HepG2 (cell line): ENCODE data around the gene TPD52L2. TPM values are rescaled to one million over a fixed set of nuclear protein-coding genes. Genes with fewer than 3 reads are reported as not detected.

ENCODE experiments used
- CENPT ChIP-seq: sonication (generic); formaldehyde crosslinking; IDR thresholded peaks from 2 replicates; pipeline ENCODE4 v1.8.0; 2022; ENCODE audit warnings: low read depth, mild to moderate bottlenecking, moderate library complexity, missing genetic modification reagents
- EHMT2 ChIP-seq: fragments of 200-600 bp; sonication (generic); IDR thresholded peaks from 2 replicates; pipeline ENCODE4 v1.7.0; 2017; ENCODE audit warnings: antibody characterized with exemption, low read depth, low read length, borderline replicate concordance
- ESRRA ChIP-seq: sonication (generic); formaldehyde crosslinking; IDR thresholded peaks from 2 replicates; pipeline ENCODE4 v1.5.1; 2020; ENCODE audit warnings: mild to moderate bottlenecking, low read depth, missing genetic modification reagents
- GPN1 ChIP-seq: sonication (generic); formaldehyde crosslinking; IDR thresholded peaks from 2 replicates; pipeline ENCODE4 v1.5.1; 2020; ENCODE audit warnings: missing genetic modification reagents, borderline replicate concordance
- KAT7 ChIP-seq: IDR thresholded peaks from 2 replicates; pipeline ENCODE4 v1.6.1; 2018; ENCODE audit warnings: borderline replicate concordance, missing compliant biosample characterization
- KDM4B ChIP-seq: sonication (generic); formaldehyde crosslinking; IDR thresholded peaks from 2 replicates; pipeline ENCODE4 v1.4.0; 2020; ENCODE audit warnings: missing genetic modification reagents
- MED1 ChIP-seq: sonication (generic); formaldehyde crosslinking; IDR thresholded peaks from 2 replicates; pipeline ENCODE4 v1.4.0; 2020; ENCODE audit warnings: missing genetic modification reagents
- NFRKB ChIP-seq: fragments of 450-650 bp; IDR thresholded peaks from 2 replicates; pipeline ENCODE4 v1.6.1; 2017
- PAWR ChIP-seq: sonication (generic); formaldehyde crosslinking; IDR thresholded peaks from 2 replicates; pipeline ENCODE4 v1.4.0; 2020; ENCODE audit warnings: missing genetic modification reagents, mild to moderate bottlenecking, borderline replicate concordance
- SMAD3 ChIP-seq: sonication (generic); formaldehyde crosslinking; IDR thresholded peaks from 2 replicates; pipeline ENCODE4 v1.4.0; 2020; ENCODE audit warnings: missing genetic modification reagents
- SRF ChIP-seq: IDR thresholded peaks from 2 replicates; pipeline ENCODE4 v1.6.1; 2011; ENCODE audit warnings: mild to moderate bottlenecking, low read depth, low read length, moderate library complexity
- ZBTB21 ChIP-seq: sonication (generic); formaldehyde crosslinking; IDR thresholded peaks from 2 replicates; pipeline ENCODE4 v1.4.0; 2020; ENCODE audit warnings: missing genetic modification reagents
- ZNF136 ChIP-seq: sonication (generic); formaldehyde crosslinking; IDR thresholded peaks from 2 replicates; pipeline ENCODE4 v1.8.1; 2022; ENCODE audit warnings: low read depth, mild to moderate bottlenecking, moderate library complexity, missing genetic modification reagents
- ZNF264 ChIP-seq: sonication (generic); formaldehyde crosslinking; IDR thresholded peaks from 2 replicates; pipeline ENCODE4 v1.4.0; 2020; ENCODE audit warnings: missing genetic modification reagents
- ZNF501 ChIP-seq: sonication (generic); formaldehyde crosslinking; IDR thresholded peaks from 2 replicates; pipeline ENCODE4 v1.5.1; 2020; ENCODE audit warnings: mild to moderate bottlenecking, moderate library complexity, missing genetic modification reagents
- ZNF552 ChIP-seq: sonication (generic); formaldehyde crosslinking; IDR thresholded peaks from 2 replicates; pipeline ENCODE4 v1.9.0; 2022; ENCODE audit warnings: missing genetic modification reagents, mild to moderate bottlenecking, borderline replicate concordance
- ZNF768 ChIP-seq: sonication (generic); formaldehyde crosslinking; IDR thresholded peaks from 2 replicates; pipeline ENCODE4 v1.4.0; 2020; ENCODE audit warnings: missing genetic modification reagents
- ZNF780A ChIP-seq: sonication (generic); formaldehyde crosslinking; IDR thresholded peaks from 2 replicates; pipeline ENCODE4 v1.8.0; 2022; ENCODE audit warnings: mild to moderate bottlenecking, missing genetic modification reagents, moderate library complexity
- ZNF792 ChIP-seq: IDR thresholded peaks from 2 replicates; pipeline ENCODE4 v1.6.1; 2016
- polyA plus RNA-seq, 8 experiments: library from polyadenylated mRNA; depleted of rRNA in 3 of 8; stranded (reverse) in 7 of 8; unstranded in 1 of 8; fragments of >200 nt; fragmentation: Illumina TruSeq in 4 of 8; extraction: Trizol in 4 of 8; gene quantifications; 2 replicates each; pipeline versions ENCODE4 v1.2.1 to v1.2.3, GENCODE V29; 2011 to 2016; ENCODE audit warnings: low read depth in 4 of 8, missing spikeins in 1 of 8, mixed read lengths in 1 of 8; ENCODE audit not compliant: insufficient read depth in 1 of 8
- total RNA-seq, 5 experiments: library from RNA; depleted of rRNA; stranded (reverse); fragments of >200 nt; fragmentation: Illumina TruSeq; extraction: Trizol; gene quantifications; 2 replicates each; pipeline ENCODE4 v1.2.3, GENCODE V29; 2016; ENCODE audit warnings: low read depth in 1 of 5
- TF ChIP-seq, protein P1 (sequence below): sonication (generic); formaldehyde crosslinking; IDR thresholded peaks from 2 replicates; pipeline ENCODE4 v1.5.1; 2020; ENCODE audit warnings: missing genetic modification reagents, mild to moderate bottlenecking, borderline replicate concordance
- TF ChIP-seq, protein P2 (sequence below): sonication (generic); formaldehyde crosslinking; IDR thresholded peaks from 2 replicates; pipeline ENCODE4 v1.5.0; 2020; ENCODE audit warnings: missing genetic modification reagents
- TF ChIP-seq, protein P3 (sequence below): sonication (generic); formaldehyde crosslinking; IDR thresholded peaks from 2 replicates; pipeline ENCODE4 v1.9.0; 2021; ENCODE audit warnings: missing genetic modification reagents, borderline replicate concordance
- TF ChIP-seq, protein P4 (sequence below): sonication (generic); formaldehyde crosslinking; IDR thresholded peaks from 2 replicates; pipeline ENCODE4 v1.5.0; 2020; ENCODE audit warnings: mild to moderate bottlenecking, low read depth, missing genetic modification reagents, borderline replicate concordance
- TF ChIP-seq, protein P5 (sequence below): sonication (generic); formaldehyde crosslinking; IDR thresholded peaks from 2 replicates; pipeline ENCODE4 v1.5.1; 2020; ENCODE audit warnings: mild to moderate bottlenecking, moderate library complexity, missing genetic modification reagents

Gene TPD52L2
- total and polyA plus RNA-seq, 2 of the 13 experiments (the other 11 are each of a cell fraction or from before 2014, with no cell fraction given) = 156 to 184 TPM

DNA sequence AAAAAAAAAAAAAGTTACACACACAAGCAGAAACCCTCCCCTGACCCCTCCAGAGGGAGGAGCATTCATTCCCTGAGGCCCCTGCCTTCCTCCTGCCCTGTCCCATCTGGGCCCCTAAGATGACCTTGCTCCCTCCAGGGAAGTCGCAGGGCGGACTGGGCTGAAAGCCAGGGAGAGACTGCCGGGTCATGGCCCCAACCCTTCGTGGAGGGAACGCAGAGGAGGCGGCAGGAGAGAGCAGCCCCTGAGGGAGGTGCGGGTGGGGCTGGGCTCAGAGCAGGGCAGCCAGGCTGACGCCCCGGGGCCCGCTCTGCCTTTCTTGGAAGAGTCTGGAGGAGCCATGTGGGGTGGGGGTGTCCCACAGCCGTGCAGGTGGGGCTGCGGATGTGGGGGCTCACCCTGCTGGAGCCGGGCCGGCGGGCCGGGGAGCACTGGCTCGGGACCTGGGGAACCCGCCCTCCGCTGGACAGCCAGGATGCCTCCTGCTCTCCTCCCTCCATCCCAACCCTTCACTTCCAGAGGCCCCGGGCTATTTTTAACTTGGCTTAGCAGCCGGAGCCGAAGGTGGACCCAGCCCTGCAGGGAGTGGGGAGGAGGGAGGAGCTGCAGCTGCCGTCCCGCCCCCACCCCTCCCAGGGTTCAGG is 18.8 kb upstream of the TPD52L2 start (continued):
- TF ChIP-seq, protein P1, sequence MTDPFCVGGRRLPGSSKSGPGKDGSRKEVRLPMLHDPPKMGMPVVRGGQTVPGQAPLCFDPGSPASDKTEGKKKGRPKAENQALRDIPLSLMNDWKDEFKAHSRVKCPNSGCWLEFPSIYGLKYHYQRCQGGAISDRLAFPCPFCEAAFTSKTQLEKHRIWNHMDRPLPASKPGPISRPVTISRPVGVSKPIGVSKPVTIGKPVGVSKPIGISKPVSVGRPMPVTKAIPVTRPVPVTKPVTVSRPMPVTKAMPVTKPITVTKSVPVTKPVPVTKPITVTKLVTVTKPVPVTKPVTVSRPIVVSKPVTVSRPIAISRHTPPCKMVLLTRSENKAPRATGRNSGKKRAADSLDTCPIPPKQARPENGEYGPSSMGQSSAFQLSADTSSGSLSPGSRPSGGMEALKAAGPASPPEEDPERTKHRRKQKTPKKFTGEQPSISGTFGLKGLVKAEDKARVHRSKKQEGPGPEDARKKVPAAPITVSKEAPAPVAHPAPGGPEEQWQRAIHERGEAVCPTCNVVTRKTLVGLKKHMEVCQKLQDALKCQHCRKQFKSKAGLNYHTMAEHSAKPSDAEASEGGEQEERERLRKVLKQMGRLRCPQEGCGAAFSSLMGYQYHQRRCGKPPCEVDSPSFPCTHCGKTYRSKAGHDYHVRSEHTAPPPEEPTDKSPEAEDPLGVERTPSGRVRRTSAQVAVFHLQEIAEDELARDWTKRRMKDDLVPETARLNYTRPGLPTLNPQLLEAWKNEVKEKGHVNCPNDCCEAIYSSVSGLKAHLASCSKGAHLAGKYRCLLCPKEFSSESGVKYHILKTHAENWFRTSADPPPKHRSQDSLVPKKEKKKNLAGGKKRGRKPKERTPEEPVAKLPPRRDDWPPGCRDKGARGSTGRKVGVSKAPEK (CRISPR knock-in tag) = 0 out of 2 replicates have a peak, but pooled peaks have one; percentile 68
- TF ChIP-seq, protein P2, sequence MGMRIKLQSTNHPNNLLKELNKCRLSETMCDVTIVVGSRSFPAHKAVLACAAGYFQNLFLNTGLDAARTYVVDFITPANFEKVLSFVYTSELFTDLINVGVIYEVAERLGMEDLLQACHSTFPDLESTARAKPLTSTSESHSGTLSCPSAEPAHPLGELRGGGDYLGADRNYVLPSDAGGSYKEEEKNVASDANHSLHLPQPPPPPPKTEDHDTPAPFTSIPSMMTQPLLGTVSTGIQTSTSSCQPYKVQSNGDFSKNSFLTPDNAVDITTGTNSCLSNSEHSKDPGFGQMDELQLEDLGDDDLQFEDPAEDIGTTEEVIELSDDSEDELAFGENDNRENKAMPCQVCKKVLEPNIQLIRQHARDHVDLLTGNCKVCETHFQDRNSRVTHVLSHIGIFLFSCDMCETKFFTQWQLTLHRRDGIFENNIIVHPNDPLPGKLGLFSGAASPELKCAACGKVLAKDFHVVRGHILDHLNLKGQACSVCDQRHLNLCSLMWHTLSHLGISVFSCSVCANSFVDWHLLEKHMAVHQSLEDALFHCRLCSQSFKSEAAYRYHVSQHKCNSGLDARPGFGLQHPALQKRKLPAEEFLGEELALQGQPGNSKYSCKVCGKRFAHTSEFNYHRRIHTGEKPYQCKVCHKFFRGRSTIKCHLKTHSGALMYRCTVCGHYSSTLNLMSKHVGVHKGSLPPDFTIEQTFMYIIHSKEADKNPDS (CRISPR knock-in tag) = no peak
- TF ChIP-seq, protein P3, sequence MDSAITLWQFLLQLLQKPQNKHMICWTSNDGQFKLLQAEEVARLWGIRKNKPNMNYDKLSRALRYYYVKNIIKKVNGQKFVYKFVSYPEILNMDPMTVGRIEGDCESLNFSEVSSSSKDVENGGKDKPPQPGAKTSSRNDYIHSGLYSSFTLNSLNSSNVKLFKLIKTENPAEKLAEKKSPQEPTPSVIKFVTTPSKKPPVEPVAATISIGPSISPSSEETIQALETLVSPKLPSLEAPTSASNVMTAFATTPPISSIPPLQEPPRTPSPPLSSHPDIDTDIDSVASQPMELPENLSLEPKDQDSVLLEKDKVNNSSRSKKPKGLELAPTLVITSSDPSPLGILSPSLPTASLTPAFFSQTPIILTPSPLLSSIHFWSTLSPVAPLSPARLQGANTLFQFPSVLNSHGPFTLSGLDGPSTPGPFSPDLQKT (CRISPR knock-in tag) = no peak
- TF ChIP-seq KDM4B (CRISPR knock-in tag) = no peak
- TF ChIP-seq ZNF501 (CRISPR knock-in tag) = 0 out of 2 replicates have a peak, but pooled peaks have one; percentile 16
- no peak for TF ChIP-seq KAT7 (CRISPR knock-in tag)
- TF ChIP-seq, protein P4, sequence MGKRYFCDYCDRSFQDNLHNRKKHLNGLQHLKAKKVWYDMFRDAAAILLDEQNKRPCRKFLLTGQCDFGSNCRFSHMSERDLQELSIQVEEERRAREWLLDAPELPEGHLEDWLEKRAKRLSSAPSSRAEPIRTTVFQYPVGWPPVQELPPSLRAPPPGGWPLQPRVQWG (CRISPR knock-in tag) = no peak
- no peak for TF ChIP-seq ZNF264 (CRISPR knock-in tag)
- no peak for TF ChIP-seq GPN1 (CRISPR knock-in tag)
- TF ChIP-seq, protein P5, sequence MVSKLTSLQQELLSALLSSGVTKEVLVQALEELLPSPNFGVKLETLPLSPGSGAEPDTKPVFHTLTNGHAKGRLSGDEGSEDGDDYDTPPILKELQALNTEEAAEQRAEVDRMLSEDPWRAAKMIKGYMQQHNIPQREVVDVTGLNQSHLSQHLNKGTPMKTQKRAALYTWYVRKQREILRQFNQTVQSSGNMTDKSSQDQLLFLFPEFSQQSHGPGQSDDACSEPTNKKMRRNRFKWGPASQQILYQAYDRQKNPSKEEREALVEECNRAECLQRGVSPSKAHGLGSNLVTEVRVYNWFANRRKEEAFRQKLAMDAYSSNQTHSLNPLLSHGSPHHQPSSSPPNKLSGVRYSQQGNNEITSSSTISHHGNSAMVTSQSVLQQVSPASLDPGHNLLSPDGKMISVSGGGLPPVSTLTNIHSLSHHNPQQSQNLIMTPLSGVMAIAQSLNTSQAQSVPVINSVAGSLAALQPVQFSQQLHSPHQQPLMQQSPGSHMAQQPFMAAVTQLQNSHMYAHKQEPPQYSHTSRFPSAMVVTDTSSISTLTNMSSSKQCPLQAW (CRISPR knock-in tag) = no peak
- TF ChIP-seq ZNF780A (CRISPR knock-in tag) = no peak
- TF ChIP-seq EHMT2 = no peak
- no peak for TF ChIP-seq CENPT (CRISPR knock-in tag)
- TF ChIP-seq ZNF136 (CRISPR knock-in tag) = no peak
- no peak for TF ChIP-seq SMAD3 (CRISPR knock-in tag)
- no peak for TF ChIP-seq MED1 (CRISPR knock-in tag)
- no peak for TF ChIP-seq NFRKB
- no peak for TF ChIP-seq ZNF792 (CRISPR knock-in tag)
- no peak for TF ChIP-seq ZBTB21 (CRISPR knock-in tag)
- no peak for TF ChIP-seq PAWR (CRISPR knock-in tag)
- TF ChIP-seq ESRRA (CRISPR knock-in tag) = peak; percentile 83
- no peak for TF ChIP-seq ZNF552
- TF ChIP-seq SRF = no peak
- peak; percentile 25; the same call in 1 of the 2 replicates for TF ChIP-seq ZNF768 (CRISPR knock-in tag)
